HT1080 (cell line): ENCODE results near the gene AKR1B1. TPM values are rescaled to one million over a fixed set of nuclear protein-coding genes. Genes with fewer than 3 reads are reported as not detected.
A peak's percentile ranks its signal among the peaks of the same experiment; 100 is the strongest.

ENCODE experiments used
- DNase-seq: peaks from one replicate; pipeline ENCODE4 v3.0.0-alpha.2; 2015; ENCODE audit warnings: low read depth
- total RNA-seq: library from RNA; depleted of rRNA; stranded (reverse); fragments of >200 nt; shearing (Covaris generic); gene quantifications from 2 replicates; pipeline ENCODE4 v1.2.3, GENCODE V29; 2014

The AKR1B1 gene
- total RNA-seq, 1 experiment from 2014 or later = 123 TPM

DNA sequence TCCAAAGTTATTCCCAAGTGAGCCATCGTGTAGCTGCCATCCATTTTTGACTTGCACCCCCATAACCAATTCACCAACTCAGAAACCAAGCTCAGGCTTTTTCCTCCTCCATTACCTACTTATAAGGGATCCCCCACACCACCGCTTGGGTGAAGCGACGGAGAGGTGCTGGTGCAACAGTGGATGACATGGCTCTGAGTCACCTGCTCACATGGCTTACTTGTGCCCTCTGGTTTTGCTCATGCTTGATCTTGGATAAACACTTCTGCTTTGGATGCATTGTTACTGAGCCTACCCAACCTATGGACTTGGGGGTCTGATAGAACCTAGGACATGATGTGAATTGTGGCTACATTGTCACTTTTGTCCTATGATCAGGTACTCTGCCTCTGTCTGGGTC is 12.0 kb upstream of the AKR1B1 start:
- DNase-seq = peak; percentile 91

DNA sequence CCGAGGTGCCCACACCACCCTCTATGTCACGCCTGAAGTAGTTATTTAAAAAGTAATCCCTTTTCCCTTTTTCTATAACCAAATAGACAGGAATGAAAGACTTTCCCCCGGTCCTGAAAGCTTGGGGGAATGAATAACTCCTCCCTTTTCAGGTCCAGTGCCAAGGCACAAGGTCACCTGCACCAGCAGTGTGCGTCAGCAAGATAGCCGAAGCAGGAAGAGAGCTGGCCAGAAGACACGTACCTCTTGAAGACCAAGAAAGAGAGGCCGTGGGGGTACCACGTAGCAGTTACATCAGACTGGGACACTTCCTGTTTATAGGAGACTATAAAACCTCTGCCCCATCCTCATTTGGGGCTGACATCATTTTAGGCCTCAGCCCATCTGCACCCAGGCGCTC is 10.7 kb upstream of the AKR1B1 start:
- DNase-seq = no peak

DNA sequence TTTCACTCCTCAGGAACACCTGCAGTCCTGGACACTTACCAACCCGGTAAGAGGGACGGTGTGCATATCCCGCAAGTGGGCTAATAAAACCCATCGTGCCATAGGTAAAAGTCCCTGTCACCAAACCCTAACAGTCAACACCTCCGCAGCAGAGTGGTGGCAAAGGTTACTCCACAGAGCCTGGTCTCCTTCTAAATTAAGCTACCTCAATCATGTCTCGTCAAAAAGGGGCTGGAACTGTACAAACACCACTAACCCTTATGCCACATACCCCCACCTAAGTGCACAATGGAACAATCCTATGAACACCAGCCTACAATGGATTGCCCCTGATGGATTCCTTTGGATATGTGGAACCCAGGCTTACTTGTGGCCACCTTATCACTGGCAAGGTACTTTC is 9.6 kb upstream of the AKR1B1 start:
- DNase-seq = no peak

DNA sequence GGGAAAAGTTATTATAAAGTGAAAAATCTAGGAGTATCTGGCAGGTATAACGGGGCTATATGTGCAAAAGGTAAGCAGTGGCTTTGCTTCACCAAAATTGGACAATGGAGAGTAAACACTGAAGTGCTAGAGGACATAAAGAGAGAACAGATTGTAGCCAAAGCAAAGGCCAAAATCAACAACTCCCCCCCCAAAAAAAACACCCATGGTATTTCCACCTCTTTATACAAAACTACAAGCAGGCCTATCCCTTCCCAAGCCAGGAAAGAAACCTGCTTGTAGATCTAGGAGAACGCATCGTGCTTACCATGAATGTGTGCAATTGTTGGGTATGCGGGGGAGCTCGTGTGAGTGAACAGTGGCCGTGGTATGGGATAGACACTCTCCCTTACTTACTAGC is 9.2 kb upstream of the AKR1B1 start:
- no peak for DNase-seq

DNA sequence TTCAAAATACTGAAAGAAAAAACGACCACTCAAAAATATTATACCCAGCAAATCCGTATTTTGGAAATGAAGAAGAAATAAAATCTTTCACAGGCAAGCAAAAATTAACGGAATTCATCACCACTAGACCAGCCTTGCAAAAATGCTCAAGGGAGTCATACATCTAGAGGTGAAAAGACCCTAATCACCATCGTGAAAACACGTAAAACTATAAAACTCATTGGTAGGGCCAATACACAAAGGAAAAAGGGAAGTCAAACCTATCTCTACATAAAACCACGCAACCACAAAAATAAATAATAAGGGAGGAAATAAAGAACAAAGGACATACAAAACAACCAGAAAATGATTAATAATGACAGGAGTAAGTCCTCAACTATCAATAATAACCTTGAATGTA is 6.6 kb upstream of the AKR1B1 start:
- DNase-seq = no peak

DNA sequence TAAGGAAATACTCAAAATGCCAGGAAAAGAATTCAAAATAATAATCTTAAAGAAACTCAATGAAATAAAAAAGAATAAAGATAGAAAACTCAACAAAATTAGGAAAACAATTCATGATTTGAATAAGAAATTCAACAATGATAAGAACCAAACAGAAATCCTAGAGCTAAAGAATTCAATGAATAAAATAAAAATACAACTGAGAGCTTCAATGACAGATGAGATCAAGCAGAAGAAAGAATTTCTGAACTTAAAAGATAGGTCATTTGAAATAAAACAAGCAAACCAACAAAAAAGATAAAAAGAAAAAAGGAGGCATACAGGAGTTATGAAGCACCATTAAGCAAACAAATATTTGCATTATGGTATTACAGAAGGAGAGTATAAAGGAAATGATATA is 5.6 kb upstream of the AKR1B1 start:
- no peak for DNase-seq

DNA sequence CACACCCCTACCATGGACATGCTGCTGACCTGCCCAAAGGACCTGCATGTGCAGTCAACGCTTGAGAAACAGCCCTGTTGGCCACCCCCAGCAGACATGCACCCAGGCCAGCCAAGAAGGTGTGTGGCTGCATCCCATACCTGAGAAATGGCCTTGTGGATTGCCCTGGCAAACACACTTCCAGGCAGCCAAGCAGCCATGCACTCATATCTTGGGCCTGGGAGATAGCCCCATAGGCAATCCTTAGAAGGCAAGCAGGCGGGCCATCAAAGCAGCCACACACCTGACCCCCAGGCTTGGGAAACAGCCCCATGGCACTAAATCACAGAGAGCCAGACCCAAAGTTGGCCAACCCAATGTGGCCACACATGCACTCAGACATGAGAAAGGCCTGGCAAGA is 4.9 kb upstream of the AKR1B1 start:
- DNase-seq = no peak

DNA sequence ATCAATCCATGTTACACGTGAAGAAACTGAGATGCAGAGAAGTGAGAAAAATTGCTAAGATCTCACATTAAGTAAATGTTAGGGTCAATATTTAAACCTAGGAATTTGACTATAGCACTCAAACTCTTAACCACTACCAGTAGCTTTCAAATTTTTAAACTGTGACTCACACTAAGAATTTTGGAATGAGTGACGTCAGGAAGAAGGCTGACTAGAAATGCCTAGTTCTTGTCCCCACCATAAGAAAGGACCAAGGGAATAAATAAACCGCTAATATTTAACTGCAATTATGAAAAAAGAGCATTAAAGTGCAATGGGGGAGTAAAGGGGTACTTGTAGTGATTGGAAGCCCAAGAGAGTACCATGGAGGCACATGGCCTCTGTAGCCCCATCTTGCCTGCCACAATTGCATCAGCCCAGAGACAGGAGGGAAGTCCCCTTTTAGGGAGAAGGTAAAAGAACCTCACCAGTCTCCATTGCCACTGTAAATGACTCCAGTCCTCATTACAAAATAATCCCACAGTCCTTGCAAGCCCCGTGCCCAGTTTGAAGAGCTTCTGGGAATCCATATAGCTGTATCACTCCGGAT is 3.5 kb upstream of the AKR1B1 start:
- peak; percentile 89 for DNase-seq

DNA sequence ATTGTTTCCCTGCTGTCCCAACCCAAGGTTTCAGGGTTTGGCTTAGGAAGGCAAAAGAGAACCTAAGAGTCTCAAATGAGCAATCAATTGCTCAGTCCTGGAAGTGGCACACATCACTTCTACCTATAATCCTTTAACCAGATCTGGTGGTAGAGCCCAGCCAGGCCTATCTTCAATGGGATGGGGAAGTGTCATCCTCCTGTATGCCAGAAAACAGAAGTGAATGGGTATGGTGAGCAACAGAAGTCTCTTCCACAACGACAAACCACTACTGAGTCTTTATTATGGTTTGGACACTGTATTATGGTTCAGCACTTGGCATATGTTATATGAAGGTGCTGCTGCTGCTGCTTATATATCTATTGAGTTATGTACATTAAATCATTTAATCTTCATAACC is 3.0 kb upstream of the AKR1B1 start:
- no peak for DNase-seq

DNA sequence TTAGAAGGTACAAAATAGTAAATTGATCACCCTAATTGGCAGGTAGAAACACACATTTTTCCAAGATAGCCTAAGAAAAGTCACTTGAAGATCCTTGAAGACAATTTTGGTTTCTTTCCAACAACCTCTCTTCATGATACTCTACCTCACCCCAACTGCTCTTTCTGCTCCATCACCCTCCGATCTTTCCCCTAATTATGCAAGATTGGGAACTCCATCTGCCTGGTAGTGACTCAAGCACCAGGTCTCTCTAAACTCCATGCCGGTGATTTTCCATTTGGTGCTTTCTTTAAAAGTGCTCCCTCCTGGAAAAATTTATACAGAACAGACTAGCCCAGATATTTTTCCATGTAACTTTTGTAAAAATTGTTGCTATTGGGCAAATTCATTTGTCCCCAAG is 1.1 kb upstream of the AKR1B1 start:
- no peak for DNase-seq

DNA sequence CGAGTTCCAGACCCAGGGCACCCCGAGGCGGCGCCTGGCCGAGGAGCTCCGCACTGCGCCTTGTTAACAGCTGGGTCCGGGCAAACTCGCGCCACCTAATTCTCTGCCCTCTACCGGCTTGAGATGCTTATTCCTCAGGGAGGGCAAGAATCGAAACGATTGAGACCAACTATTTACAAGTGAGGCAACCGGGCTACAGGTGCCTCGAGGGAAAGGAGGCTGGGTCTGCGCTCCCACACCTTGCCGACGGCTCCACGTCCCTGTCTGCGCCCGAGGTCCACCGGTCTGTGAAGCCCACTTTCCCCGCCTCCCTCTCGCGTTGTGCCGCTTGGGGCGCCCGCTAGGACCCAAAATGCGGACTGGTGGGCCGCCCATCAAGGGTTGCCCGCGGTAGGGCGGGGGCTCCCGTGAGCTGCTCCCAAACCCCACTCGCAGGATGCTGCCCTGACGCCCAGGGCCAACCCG is 527 bp downstream of the AKR1B1 start:
- peak; percentile 44 for DNase-seq

DNA sequence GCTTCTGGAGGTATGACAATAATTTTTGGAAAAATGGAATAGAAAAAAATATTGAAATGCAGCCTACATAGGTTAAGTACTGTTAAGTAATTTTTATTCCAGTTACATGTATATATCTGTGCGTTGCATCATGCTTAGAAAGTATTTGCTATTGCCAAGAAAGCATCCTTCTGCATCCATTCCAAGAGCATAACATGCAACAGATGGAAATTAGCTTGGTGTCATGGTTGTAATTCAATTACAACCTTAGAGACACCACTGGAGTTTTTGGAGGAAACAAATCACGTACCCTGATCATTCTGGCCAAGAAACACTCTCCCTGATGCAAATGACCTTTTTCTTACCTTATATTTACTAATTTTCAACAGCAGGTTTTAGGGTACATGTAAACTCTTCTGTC is 1.7 kb downstream of the AKR1B1 start:
- no peak for DNase-seq

DNA sequence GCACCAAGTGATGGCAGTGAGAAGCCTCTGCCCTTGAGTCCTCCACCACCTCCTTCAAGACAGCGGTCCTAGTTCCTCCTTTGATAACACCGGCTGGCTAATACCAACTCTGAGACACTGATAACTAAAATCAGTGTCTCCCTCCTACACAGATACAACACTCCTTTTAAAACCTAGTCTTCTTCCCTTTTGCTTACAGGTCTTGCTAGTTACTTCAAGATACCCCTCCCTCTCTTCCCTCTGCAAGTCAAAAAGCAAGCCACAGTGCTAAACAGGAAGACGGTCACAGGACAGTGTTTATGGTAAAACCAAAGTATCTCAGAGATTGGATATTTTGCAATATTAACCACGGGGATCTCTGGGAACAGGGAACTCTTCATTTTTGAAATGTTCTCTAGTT is 4.6 kb downstream of the AKR1B1 start:
- no peak for DNase-seq

DNA sequence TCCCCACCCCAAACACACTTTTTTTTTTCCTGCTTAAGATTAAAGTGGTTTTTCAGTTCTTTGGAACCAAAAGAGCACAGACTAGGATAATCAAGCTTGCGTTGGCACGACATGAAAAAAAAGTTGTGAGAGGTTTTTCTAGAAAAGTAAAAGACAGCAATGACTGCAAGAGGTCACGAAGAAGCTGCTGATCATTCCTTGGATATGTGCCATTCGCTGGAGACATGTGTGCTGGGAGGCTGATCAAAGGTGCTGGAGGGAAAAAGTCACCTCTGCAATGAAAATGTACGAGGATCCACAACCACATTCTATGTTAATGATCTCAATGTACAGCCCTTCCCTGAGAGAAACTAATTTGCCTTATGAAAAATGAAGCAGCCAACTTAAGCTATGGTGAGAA is 5.4 kb downstream of the AKR1B1 start:
- no peak for DNase-seq

DNA sequence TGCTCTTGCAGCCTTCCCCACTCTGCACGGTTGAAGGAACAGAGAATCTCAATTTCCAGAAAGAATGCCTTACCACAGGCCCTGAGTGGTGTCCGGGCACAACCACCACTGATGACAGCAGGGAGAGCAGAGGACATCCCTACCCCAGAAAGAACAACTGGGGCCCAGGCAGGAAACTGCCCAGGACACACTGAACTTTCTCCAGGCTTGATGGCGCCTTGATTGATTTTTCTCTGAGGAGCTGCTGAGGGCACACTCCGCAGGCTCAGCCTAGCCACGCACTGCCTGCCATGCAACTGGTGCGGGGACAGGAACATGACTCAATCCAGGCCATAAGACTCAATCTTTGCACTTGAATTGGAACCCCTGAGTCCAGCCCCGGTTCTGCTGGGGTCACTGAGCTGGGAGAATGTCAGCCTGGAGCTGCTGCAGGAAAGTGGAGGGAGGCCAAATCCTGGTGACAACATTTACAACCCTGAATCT is 5.9 kb downstream of the AKR1B1 start:
- DNase-seq = no peak

DNA sequence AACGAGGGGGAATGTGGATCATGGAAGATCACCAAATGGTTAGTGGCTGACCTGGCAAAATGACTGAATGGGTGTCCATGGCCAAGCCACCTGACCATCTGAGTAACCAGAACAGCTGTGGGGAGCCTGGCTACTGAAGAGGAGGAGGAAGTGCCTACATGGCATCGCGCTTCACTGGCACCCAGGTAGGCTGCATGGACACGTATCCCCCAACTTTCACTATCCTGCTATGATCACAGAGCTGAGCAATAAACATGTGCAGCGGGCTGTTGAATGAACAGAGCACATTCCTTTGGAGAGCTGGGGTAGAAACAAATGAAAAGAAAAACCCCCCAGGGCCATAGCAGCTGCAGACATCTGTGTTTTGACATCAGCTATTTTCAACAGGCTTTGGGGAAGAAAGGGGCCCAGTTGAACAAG is 6.5 kb downstream of the AKR1B1 start:
- no peak for DNase-seq

DNA sequence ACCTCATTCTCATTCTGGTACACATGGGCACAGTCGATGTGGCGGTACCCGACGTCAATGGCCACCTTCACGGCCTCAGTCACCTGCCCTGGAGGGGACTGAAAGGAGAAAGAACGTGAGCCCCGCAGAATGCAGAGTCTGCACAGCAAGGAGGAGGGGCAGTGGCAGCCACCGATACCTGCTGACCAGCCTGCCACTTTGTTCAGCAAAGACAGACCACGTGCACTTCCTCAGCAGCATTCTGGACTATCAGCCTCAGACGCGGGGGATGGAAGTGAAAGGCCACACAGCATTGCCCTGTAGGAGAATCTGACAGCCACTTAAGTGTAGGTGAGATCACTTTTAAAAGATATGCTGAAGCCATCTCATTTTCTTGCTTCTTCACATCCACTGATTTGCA is 7.2 kb downstream of the AKR1B1 start:
- no peak for DNase-seq

DNA sequence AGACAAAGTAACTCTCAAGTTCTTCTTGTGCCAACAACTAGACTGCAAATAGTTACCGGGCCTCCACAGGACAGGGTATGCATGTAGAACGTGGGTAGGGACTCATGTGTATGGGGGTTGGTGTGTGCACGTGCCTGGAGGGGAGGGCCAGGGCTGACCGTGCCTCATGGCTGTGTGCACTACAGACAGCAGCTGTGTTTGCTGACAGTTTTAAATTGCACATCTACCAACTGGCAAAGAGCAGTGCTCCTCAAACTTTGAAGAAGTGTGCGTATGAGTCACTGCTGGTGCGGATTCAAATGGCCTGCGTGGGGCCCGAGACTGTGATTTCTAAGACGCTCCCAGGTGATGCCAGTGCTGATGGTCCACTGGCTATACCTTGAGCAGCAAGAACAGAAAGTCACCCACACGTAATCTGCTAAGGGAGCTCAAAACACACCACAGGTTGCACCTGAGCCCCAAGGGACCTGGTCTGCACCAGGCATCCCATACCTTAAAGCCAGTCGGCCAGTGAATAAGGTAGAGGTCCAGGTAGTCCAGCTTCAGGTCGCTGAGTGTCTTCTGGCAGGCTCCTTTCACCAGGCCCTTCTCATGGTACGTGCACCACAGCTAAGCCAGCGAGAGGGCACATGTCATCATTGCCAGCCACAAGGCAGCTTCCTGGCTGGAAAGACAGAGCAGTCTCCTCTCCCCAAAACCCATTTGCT is 8.5 kb downstream of the AKR1B1 start:
- DNase-seq = no peak

DNA sequence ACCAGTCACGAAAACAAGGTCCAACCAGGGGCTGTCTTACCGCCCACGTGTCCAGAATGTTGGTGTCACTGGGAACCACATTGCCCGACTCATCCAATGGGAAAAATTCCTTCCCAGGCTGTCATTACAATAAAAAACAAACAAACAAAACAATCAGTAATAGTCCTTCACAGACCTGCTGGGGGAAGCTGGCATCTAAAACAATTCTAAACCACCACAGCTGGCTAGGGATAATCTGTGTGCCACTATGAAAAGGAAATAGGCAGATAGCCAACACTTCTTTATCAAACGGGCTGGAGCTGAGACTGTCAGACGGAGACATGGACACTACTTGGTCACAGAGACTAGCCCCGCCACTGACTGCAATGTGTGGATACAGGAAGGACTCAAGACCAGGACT is 9.2 kb downstream of the AKR1B1 start:
- DNase-seq = no peak

DNA sequence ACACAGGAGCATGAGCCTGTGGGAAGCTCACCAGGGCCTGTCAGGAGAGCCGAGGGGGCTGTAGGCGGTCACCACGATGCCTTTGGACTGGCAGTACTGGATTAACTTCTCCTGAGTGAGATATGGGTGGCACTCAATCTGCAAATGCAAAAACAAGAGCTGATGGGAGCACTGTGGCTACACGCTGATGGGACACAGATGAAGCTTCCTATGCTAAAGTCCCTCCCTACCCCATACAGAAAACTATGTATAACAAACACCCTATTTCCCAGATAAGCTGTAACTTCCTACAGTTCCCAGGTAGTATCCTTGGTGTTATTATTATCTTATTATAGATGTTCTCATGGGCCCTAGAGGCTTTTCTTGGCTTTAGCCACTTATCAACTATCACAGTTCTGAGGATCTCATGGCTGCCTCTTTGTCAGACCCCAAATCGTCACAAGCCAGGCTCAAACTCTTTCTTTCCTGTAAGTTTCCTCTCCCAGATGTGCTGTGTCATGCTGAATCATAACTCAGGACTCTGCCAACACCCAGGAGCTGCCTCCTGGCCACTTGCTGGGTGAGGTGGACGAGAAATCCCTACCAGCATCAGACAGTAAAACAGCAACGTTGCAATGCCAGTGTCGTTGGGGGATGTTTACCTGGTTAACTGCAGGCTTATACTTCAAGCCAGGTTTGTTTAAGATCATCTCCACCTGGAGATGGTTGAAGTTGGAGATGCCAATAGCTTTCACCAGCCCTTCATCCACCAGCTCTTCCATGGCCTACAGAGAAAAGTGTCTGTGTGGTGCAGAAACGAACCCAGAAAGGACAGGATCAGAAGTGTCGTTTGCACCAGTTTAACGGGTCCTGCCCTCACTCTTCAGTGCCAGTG is 10.3 kb downstream of the AKR1B1 start:
- peak; percentile 89 for DNase-seq

DNA sequence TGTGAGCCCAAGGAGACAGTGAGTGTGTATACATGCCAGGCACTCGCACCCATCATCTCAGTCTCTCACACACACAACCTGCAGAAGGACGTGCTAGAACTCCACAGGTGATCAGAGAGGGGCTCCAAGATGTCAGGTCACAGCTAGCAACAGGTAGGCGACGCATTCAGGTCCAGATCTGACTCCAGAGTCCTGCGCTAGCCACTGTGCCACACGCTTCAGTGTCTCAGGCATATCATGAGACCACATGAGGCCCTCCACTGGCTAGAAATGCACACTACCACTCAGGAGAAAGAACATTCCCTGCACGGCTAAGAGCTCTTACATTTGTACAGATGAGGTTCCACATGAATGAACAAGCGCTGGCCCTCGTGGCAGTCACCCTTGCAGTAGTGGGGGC is 11.5 kb downstream of the AKR1B1 start:
- DNase-seq = no peak

DNA sequence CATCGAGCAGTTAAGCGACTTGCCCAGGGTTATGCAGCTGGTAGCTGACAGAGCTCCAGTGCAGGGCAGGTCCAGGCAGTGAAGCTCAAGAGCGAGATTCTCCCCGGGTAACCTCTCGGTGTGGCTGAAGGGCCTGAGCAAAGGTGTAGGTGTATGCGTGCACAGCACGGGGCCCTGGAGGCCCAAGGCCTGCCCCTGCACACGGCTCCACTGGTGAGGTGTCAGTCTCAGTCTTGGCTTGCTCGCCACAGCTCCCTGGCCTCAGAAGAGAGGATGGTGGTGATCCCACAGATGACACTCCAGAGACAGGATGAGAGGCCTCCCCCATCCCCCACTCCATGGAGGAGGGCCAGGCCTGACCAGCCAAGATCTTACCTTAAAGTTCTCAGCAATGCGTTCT is 12.0 kb downstream of the AKR1B1 start:
- no peak for DNase-seq
